SK-N-MC (cell line): ENCODE results near the gene HSPB9.

Source experiments
- EZH2 ChIP-seq: fragments of 200-600 bp; sonication (generic); IDR thresholded peaks from one replicate; pipeline ENCODE4 v1.6.1; 2017; ENCODE audit warnings: antibody characterized with exemption
- POLR2AphosphoS5 ChIP-seq: IDR thresholded peaks from 2 replicates; pipeline ENCODE4 v1.6.1; 2012; ENCODE audit warnings: mild to moderate bottlenecking, low read depth, low read length, borderline replicate concordance

- TF ChIP-seq POLR2AphosphoS5: no peak
- no peak for TF ChIP-seq EZH2
Observed at GRCh38 chr17:42130310-42130936, 7.8 kb downstream of the HSPB9 start.
